Measurements from ENCODE around the gene SDHC.

Gene SDHC

DNA sequence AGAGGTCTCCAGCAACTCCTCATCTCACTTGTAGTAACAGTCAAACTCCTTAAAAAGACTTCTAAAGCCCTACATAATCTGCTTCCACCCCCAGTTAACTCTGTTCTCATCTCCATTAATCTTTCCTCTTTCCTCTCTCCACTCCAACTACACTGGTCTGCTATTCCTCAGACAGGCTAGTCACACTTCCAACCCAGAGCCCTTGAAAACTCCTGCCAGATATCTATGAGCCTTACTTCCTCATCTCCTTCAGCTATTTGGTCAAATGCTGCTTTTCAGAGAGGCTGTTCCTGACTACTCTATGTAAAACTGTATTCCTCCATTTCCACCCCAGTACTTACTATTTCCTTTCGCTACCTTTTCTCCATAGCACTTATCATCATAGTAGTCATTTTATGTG, 31.2 kb upstream of the SDHC start:
- no peak overlapping the region for H3K27ac ChIP-seq
- no peak for TF ChIP-seq ZFX (IDR thresholded peaks at IDR 0.05)
- TF ChIP-seq, protein P1, sequence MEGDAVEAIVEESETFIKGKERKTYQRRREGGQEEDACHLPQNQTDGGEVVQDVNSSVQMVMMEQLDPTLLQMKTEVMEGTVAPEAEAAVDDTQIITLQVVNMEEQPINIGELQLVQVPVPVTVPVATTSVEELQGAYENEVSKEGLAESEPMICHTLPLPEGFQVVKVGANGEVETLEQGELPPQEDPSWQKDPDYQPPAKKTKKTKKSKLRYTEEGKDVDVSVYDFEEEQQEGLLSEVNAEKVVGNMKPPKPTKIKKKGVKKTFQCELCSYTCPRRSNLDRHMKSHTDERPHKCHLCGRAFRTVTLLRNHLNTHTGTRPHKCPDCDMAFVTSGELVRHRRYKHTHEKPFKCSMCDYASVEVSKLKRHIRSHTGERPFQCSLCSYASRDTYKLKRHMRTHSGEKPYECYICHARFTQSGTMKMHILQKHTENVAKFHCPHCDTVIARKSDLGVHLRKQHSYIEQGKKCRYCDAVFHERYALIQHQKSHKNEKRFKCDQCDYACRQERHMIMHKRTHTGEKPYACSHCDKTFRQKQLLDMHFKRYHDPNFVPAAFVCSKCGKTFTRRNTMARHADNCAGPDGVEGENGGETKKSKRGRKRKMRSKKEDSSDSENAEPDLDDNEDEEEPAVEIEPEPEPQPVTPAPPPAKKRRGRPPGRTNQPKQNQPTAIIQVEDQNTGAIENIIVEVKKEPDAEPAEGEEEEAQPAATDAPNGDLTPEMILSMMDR (conservative IDR thresholded peaks at IDR 0.05), result no peak

GRCh38 chr1:161285113-161285512, 29.1 kb upstream of the SDHC start:
- H3K27ac ChIP-seq, result no peak overlapping the region
- no peak for TF ChIP-seq ZFX (IDR thresholded peaks at IDR 0.05)
- TF ChIP-seq, protein P1 (conservative IDR thresholded peaks at IDR 0.05), result no peak

GRCh38 chr1:161285521-161285920, 28.7 kb upstream of the SDHC start:
- no peak overlapping the region for H3K27ac ChIP-seq
- TF ChIP-seq ZFX (IDR thresholded peaks at IDR 0.05), result no peak
- TF ChIP-seq, protein P1 (conservative IDR thresholded peaks at IDR 0.05), result no peak

- TF ChIP-seq ZFX (IDR thresholded peaks at IDR 0.05), result no peak
- TF ChIP-seq, protein P1 (conservative IDR thresholded peaks at IDR 0.05), result no peak
- no peak overlapping the region for H3K27ac ChIP-seq
These were observed 26.6 kb upstream of the SDHC start for GRCh38 chr1:161287482-161288054.

DNA sequence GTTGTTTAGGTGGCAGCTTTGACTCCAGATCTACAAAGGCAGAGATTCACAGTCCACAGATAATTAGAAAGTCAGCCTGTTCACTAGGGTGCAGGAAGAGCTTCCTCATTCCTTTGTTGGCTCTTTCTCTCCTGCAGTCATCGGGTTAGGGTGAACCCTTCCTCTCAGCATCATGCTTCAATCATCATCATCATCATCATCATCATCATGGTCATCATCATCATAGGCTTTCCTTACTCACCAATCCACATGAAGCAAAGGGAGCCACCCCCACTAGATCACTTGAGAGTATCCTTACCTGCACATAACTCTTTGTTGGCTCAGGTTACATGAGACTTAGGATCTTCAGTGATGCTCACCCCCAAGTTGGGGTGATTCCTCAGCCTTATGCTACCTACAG, 23.4 kb upstream of the SDHC start:
- no peak for TF ChIP-seq ZFX (IDR thresholded peaks at IDR 0.05)
- TF ChIP-seq, protein P1 (conservative IDR thresholded peaks at IDR 0.05), result no peak

GRCh38 chr1:161297415-161297814, 16.8 kb upstream of the SDHC start:
- no peak overlapping the region for H3K27ac ChIP-seq
- no peak for TF ChIP-seq ZFX (IDR thresholded peaks at IDR 0.05)
- TF ChIP-seq, protein P1 (conservative IDR thresholded peaks at IDR 0.05), result no peak

More for the DNA sequence above, 23.4 kb upstream of the SDHC start:
- no peak overlapping the region for H3K27ac ChIP-seq

DNA sequence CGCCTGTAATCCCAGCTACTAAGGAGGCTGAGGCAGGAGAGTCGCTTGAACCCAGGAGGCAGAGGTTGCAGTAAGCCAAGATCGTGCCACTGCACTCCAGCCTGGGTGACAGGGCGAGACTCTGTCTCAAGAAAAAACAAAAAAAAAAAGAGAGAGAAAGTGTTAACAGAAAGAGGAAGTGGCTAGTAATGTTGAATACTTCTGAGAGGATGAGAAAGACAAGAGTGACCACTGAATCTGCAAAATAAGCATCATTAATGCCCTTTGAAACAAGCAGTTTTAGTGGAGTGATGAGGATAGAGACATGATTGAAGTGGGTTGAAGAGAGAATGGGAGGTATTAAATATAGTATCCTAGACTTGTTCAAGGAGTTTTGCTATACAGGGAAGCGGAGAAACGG, 16.1 kb upstream of the SDHC start:
- TF ChIP-seq, protein P1 (conservative IDR thresholded peaks at IDR 0.05), result no peak
- TF ChIP-seq ZFX (IDR thresholded peaks at IDR 0.05), result no peak
- H3K27ac ChIP-seq, result no peak overlapping the region

Measured in C4-2B (cell line).